Measurements from ENCODE around the gene C10orf105.

DNA sequence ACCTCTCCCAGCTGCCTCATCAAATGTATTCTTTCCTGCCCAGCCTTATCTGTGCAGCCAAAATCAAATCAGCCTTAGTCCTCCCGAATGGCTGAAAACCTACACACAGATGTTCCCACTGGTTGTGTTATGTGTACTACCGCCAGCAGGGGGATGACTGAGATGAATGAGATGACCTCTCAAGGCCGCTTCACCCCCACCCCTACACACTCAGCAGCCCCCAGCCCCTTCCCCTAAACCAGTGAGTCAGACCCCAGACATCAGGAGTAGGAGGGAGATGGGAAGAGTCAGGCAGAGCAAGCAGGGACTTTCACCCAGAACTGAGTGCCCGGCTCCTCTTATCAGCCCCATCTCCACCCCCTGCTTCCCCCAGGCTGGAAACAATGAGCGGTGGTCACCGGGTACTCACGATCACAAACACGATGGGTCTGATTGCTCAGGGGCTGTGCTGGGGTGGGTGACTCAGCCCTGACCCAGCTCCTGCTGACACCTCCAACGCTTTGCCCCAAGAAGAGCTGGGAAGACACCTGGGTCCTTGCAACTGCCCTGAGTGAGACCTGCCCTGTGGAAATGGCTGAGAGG, 6.5 kb upstream of the C10orf105 start:
- TF ChIP-seq, protein P1, sequence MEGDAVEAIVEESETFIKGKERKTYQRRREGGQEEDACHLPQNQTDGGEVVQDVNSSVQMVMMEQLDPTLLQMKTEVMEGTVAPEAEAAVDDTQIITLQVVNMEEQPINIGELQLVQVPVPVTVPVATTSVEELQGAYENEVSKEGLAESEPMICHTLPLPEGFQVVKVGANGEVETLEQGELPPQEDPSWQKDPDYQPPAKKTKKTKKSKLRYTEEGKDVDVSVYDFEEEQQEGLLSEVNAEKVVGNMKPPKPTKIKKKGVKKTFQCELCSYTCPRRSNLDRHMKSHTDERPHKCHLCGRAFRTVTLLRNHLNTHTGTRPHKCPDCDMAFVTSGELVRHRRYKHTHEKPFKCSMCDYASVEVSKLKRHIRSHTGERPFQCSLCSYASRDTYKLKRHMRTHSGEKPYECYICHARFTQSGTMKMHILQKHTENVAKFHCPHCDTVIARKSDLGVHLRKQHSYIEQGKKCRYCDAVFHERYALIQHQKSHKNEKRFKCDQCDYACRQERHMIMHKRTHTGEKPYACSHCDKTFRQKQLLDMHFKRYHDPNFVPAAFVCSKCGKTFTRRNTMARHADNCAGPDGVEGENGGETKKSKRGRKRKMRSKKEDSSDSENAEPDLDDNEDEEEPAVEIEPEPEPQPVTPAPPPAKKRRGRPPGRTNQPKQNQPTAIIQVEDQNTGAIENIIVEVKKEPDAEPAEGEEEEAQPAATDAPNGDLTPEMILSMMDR (IDR thresholded peaks at IDR 0.05), result no peak
- TF ChIP-seq POLR2A (IDR thresholded peaks at IDR 0.05), result no peak
